Stimulated activated CD8-positive, alpha-beta memory T cell treated with anti-CD3 and anti-CD28 coated beads, Interleukin-15, amount 100 ng/mL, for 48 hours (primary cell): ENCODE results near the gene GGT7.
"Not testable (repeated sequence)": the region's sequence is repeated elsewhere in the genome, so short reads cannot be mapped to it uniquely, and the experiment has no call there.

ENCODE experiments used
- DNase-seq, 2 donors: peaks; one replicate each; pipeline ENCODE4 v3.0.0-alpha.2; 2020; ENCODE audit warnings: low read depth in 2 of 2

The GGT7 gene, protein sequence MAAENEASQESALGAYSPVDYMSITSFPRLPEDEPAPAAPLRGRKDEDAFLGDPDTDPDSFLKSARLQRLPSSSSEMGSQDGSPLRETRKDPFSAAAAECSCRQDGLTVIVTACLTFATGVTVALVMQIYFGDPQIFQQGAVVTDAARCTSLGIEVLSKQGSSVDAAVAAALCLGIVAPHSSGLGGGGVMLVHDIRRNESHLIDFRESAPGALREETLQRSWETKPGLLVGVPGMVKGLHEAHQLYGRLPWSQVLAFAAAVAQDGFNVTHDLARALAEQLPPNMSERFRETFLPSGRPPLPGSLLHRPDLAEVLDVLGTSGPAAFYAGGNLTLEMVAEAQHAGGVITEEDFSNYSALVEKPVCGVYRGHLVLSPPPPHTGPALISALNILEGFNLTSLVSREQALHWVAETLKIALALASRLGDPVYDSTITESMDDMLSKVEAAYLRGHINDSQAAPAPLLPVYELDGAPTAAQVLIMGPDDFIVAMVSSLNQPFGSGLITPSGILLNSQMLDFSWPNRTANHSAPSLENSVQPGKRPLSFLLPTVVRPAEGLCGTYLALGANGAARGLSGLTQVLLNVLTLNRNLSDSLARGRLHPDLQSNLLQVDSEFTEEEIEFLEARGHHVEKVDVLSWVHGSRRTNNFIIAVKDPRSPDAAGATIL

DNA sequence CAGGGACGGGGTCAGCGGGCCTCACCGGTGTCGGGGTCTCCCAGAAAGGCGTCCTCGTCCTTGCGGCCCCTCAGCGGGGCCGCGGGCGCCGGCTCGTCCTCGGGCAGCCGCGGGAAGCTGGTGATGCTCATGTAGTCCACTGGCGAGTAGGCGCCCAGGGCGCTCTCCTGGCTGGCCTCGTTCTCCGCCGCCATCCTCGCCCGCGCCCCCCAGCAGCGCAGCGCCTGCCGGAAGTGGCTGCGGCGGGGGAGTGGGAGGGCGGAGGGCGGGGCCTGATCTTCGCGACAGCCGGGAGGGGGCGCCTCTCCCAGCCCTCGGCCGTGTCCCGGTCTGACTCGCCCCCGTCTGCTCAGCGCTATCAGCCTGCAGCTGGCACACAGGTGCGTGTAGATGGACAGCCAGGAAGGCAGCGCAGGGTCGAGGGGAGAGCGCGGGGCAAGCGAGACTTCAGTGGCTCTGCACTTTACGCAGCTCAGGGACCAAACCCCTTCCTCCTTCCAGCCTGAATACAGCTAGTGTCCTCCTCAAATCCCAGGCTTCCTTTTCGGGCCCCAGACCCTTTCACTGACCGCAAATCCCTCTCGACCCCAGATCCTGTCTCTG is at the start of gene GGT7:
Gene GGT7, minus strand, starts transcription at position 235 of the 603 bp plus-strand sequence. Its CDS starts 41 bp downstream, at position 194.
- DNase-seq = peak; percentile 81 to 82

DNA sequence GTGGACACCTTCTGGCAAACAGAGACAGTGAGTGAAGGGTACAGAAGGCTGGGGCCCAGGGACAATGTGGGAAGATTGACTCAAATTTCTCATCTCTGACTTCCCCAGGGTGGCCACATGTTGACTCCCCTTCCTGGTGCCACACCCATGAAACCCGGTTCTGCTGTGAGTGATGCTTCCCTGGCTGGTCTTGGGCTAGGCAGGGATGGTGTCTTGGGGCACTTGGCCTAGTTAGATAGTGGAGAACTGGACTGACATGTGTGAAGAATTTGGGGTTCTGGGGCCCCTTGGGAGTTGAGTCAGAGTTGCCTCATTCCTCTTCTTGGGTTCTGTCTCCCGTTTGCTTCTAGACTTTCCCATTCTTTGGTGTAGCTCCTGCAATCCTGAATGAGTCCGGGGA is 48.8 kb upstream of the GGT7 start:
- peak in 1 of 2 donors; percentile 22 for DNase-seq

DNA sequence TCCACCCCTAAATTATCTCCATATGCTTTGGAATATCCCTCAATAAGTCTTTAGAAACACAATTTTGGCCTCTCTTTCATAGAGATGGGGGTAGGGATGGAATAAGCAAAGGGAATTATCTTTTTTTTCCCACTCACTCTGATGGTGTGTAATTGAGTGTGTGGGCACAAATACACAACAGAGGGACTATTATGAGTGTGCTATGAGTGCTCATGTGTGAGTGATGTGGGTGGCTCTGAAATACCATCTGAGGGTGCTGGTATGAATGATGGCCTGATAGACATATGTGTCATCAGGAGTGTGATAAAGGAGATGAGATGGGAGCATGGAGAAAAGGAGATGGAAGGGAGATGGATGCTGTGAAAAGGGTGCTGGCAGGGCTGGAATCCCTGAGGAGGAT is 47.4 kb upstream of the GGT7 start:
- no peak for DNase-seq

DNA sequence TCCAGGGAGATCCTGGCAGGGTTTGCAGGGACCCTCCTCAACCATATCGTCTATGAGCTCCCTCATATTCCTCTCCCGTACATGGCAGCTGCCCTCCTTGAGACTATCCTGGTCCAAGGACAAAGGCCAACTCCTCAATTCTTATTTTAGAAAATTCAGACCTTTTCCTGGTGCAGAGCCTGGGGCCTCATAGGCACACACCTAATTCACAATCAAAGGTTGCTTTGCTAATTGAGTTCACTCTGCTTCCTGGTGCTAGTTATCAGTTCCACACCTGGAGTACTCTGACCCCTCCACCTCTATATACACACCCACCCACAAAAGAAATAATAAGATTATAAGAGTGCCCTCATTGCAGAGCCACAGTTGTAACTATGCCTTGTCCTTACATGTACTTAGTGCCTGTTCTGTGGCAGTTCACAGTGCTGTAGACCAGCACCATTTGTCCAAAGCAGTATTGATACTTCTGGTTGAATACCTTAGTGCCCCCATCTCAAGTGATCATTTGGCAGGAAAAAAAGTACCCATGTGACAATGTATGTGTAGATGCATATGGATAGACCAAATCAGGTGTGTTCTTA is 44.2 kb upstream of the GGT7 start:
- no peak for DNase-seq

DNA sequence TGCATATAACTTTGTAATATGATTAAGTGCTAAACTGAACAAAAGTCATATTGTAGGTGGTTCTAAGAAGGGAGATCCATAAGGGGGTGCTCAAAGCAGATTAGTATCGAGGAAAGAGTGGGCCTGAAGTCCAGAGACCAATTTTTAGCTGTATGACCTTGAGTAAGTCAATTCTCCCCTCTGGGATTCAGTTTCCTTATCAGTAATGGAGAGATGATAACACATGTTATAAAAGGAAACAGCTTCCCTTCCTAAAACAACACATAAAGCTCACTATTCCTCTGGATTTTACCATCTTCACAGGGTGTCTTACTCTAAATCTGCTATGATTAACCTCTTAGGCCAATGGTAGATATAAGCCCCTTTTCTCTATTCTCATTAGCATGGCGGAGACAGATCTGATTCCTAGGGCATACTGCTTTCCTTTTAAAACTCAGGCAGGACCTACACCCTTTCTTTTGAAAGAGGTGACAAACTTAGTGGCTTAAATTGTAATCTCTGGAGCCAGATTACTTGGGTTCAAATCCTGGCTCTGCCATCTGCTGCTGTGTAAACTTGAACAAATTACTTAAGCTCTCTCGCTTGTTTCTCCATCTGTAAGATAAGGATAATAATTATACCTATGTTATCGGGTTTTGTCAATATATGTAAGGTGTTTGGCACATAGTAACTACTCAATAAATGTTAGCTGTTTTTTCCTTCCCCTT is 43.2 kb upstream of the GGT7 start:
- DNase-seq = no peak

DNA sequence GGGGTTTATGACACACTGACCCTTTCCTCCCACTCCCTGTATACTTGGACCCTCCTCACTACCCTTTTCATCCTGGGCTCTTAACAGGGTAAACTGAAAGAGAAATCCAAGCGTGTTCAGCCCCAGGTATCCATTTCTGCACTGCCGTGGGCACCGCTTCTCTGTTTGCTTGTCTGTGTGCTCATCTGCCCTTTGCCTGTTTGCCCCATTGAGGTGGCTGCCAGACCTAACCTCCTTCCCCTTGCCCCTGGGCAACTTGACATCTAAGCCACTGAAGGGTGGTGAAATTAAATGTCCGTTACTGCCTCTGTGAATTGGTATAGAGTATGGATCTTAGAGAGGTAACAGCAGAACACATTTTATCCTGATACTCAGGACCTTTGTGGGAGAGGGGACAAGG is 42.5 kb upstream of the GGT7 start:
- DNase-seq = no peak

DNA sequence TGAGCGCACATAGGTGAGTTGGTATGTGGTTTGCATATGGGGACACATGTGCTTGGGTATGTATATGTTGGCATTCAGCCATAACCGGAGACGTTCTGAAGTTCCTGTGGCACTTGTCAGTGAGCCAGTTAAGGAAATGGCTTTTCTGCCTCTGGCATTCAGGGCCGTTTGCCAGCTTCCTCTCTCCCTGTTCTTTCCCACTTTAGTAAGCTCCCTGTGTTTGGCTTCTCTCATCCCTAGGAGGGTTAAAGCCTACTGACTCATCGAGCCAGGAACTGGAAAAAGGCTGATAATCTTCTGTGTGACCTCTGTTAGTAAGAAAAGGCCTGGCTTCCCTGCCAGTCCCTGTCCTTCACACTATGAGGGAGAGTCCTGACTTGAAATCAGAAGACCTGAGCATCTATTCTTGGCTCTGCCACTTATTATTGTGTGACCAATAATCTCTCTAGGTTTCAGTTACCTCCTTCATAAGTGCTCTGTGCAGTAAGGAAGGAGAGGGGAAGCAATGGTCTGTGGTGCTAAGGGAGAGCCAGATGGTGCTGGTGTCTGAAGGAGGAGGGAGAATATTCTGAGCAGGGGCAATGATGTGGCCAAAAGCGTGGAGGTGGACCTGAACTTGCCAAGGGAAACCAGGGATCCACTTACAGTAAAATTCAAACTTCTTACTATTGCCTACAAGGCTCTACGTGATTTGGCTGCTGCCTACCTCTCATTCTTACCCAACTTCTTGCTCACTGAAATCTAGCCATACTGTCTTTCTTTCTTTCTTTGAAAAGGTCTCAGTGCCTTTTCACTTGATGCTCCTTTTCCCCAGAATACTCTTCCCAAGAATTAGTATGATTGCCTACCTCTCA is 35.2 kb upstream of the GGT7 start:
- no peak for DNase-seq

GRCh38 chr20:34904202-34904621 is 31.6 kb upstream of the GGT7 start:
- DNase-seq = no peak

DNA sequence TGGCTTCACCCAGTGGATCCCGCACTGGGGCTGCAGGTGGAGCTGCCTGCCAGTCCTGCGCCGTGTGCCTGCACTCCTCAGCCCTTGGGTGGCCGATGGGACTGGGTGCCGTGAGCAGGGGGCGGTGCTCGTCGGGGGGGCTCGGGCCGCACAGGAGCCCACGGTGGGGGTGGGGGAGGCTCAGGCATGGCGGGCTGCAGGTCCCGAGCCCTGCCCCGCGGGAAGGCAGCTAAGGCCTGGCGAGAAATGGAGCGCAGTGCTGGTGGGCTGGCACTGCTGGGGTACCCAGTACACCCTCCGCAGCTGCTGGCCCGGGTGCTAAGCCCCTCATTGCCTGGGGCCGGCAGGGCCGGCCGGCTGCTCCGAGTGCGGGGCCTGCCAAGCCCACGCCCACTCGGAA is 26.1 kb upstream of the GGT7 start:
- not testable (repeated sequence) for DNase-seq

DNA sequence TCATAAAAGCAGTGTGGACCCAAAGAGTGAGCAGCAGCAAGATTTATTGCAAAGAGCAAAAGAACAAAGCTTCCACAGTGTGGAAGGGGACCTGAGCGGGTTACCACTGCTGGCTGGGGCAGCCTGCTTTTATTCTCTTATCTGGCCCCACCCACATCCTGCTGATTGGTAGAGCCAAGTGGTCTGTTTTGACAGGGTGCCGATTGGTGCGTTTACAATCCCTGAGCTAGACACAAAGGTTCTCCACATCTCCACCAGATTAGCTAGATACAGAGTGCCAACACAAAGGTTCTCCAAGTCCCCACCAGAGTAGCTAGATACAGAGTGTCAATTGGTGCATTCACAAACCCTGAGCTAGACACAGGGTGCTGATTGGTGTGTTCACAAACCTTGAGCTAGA is 25.5 kb upstream of the GGT7 start:
- not testable (repeated sequence) for DNase-seq

DNA sequence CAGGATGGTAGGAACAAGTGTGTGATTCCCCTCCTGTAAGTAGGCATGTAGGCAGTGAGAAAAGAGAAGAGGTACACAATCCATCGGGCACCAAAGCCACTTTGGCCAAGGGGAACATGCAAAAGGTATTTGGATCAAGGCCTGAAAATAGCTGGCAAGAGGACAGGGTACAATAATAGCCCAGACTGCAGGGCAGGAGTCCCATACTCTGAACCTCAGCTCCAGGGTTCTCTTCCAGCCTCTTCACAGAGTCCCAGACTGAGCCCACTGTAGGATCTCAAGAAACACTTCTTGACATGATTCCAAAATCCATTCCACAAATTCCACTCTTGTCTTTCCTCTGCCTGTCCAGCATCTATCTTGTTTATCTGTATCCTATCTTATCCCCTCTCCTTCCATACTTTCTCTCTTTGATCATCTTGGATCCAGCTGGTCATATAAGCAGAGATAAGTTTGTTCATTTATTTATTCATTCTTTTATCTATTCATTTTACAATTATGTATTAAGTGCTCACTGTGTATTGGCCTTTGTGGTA is 23.5 kb upstream of the GGT7 start:
- no peak for DNase-seq

DNA sequence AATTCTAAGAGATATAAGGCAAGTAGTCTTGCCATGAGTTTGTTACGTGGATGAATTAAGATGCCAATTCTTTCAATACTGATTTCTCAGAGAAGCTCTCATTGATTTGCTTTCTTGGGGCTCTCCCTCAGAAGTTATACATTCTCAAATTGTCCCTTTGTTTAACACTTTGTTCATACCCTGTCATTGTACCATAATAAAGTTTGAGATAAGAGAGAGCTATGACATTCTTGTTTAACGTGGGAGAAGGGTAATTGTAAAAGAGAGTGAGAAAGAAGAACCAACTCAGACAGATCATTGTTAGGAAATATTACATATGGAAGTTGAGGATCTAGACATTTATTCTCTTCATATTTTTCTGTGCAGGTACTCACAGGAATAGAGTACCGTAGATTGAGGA is 22.8 kb upstream of the GGT7 start:
- no peak for DNase-seq

- no peak for DNase-seq
Observed at GRCh38 chr20:34894723-34895122, 22.1 kb upstream of the GGT7 start.

GRCh38 chr20:34892671-34893070 is 20.0 kb upstream of the GGT7 start:
- DNase-seq = no peak

GRCh38 chr20:34891166-34892062 is 18.8 kb upstream of the GGT7 start:
- no peak for DNase-seq

- DNase-seq = no peak
Observed at GRCh38 chr20:34888468-34888867, 15.8 kb upstream of the GGT7 start.

- no peak for DNase-seq
Observed at GRCh38 chr20:34887023-34887422, 14.4 kb upstream of the GGT7 start.

- no peak for DNase-seq
Observed at GRCh38 chr20:34886122-34886521, 13.5 kb upstream of the GGT7 start.

DNA sequence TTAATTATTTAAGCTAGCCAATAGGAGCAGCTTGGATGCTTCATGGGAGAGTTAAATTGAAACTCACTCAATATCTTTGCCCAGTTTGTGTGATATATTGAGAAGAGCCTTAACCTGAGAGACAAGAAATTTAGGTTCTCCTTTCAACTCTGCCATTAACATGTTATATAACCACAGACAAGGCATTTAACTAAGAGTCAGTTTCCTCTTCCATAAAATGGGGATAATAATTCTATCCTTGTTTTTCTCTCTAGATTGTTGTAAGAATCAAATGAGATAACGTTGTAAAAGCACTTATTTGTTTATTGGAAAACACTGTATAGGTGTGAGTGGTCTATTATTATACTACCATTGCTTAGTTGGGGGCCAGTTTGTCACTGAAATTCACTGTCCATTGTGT is 11.6 kb upstream of the GGT7 start:
- DNase-seq = no peak

- DNase-seq = no peak
Observed at GRCh38 chr20:34883809-34884208, 11.2 kb upstream of the GGT7 start.
